Hepatocyte (in vitro differentiated cells): ENCODE data around the gene SSU72.

ENCODE experiments used
- EZH2 ChIP-seq: fragments of 200-600 bp; sonication (generic); IDR thresholded peaks from 2 replicates; pipeline ENCODE4 v1.6.1; 2016; ENCODE audit warnings: antibody characterized with exemption, mild to moderate bottlenecking, borderline replicate concordance
- TF ChIP-seq, protein P1 (sequence below): fragments of 200-600 bp; sonication (generic); IDR thresholded peaks from 2 replicates; pipeline ENCODE4 v1.5.1; 2016; ENCODE audit warnings: antibody characterized with exemption, mild to moderate bottlenecking; ENCODE audit not compliant: poor library complexity

DNA sequence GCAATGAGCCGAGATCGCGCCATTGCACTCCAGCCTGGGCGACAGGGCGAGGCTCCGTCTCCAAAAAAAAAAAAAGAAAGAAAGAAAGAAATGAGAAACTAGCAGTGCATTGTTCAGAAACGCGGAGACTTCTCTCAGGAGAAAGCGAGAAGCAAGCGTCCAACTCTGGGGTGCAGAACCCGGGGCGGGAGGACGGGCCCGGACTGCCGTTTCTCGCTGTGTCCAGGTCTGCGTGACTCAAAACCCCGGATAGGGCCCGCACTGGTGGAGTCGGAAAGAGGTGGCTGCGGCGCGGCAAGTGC is 40.2 kb upstream of the SSU72 start:
- TF ChIP-seq, protein P1, sequence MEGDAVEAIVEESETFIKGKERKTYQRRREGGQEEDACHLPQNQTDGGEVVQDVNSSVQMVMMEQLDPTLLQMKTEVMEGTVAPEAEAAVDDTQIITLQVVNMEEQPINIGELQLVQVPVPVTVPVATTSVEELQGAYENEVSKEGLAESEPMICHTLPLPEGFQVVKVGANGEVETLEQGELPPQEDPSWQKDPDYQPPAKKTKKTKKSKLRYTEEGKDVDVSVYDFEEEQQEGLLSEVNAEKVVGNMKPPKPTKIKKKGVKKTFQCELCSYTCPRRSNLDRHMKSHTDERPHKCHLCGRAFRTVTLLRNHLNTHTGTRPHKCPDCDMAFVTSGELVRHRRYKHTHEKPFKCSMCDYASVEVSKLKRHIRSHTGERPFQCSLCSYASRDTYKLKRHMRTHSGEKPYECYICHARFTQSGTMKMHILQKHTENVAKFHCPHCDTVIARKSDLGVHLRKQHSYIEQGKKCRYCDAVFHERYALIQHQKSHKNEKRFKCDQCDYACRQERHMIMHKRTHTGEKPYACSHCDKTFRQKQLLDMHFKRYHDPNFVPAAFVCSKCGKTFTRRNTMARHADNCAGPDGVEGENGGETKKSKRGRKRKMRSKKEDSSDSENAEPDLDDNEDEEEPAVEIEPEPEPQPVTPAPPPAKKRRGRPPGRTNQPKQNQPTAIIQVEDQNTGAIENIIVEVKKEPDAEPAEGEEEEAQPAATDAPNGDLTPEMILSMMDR = no peak
- TF ChIP-seq EZH2 = no peak
